Adrenal gland (tissue), 5 donors: ENCODE results near the gene FOSL1.

Experiments
- CTCF ChIP-seq, 6 experiments: fragments of 450-650 bp in 4 of 6; fragments of 200-600 bp in 2 of 6; sonication (generic) in 1 of 6; IDR thresholded peaks; 1 replicate in 5 of 6; 2 replicates in 1 of 6; pipeline versions ENCODE4 v1.5.1 to v1.8.0; 2016 to 2021; ENCODE audit warnings: antibody characterized with exemption in 6 of 6, mild to moderate bottlenecking in 2 of 6, moderate library complexity in 1 of 6
- POLR2A ChIP-seq, 2 donors: fragments of 450-650 bp; IDR thresholded peaks; one replicate each; pipeline ENCODE4 v1.6.1; 2017; ENCODE audit warnings: antibody characterized with exemption in 2 of 2, mild to moderate bottlenecking in 2 of 2, moderate library complexity in 1 of 2
- donor health status: DM: no; HTN: no; CAD: no.

GRCh38 chr11:65849771-65850216 lies 50.4 kb downstream of the FOSL1 start:
- TF ChIP-seq CTCF (IDR thresholded peaks at IDR 0.05), result no peak
- TF ChIP-seq POLR2A (IDR thresholded peaks at IDR 0.05), result no peak
